GM23338 (cell line): ENCODE data around the gene IL1RAPL2. TPM values are rescaled to one million over a fixed set of nuclear protein-coding genes. Genes with fewer than 3 reads are reported as not detected.

Experiments used
- ATAC-seq: fragments of 200-7000 bp; cut with Tn5 transposase; 3 replicates; pipeline ENCODE4 v1.9.1; 2020
- DNase-seq: peaks from one replicate; pipeline ENCODE4 v3.0.0-alpha.2; 2015; ENCODE audit warnings: low spot score
- H2AFZ ChIP-seq: fragments of 200-600 bp; sonication (generic); 2 replicates; pipeline ENCODE4 v1.8.0; 2016; ENCODE audit warnings: antibody characterized with exemption, mild to moderate bottlenecking, moderate library complexity
- H3F3A ChIP-seq: fragments of 200-600 bp; sonication (generic); replicated peaks from 2 replicates; pipeline ENCODE4 v1.8.0; 2017; ENCODE audit warnings: antibody characterized with exemption, mixed run types, low read depth
- H3K27ac ChIP-seq: fragments of 200-600 bp; sonication (generic); 2 replicates; pipeline ENCODE4 v1.6.1; 2016; ENCODE audit warnings: low read depth
- H3K27me3 ChIP-seq: fragments of 200-600 bp; sonication (generic); 2 replicates; pipeline ENCODE4 v1.8.0; 2016; ENCODE audit warnings: mild to moderate bottlenecking, mixed run types, moderate library complexity; ENCODE audit not compliant: insufficient read depth
- H3K36me3 ChIP-seq: fragments of 200-600 bp; sonication (generic); 2 replicates; pipeline ENCODE4 v1.8.0; 2016; ENCODE audit warnings: mild to moderate bottlenecking; ENCODE audit not compliant: insufficient read depth
- H3K4me1 ChIP-seq: fragments of 200-600 bp; sonication (generic); 2 replicates; pipeline ENCODE4 v1.8.0; 2016; ENCODE audit warnings: mild to moderate bottlenecking, moderate library complexity; ENCODE audit not compliant: insufficient read depth
- H3K4me2 ChIP-seq: fragments of 200-600 bp; sonication (generic); 2 replicates; pipeline ENCODE4 v1.7.1; 2017; ENCODE audit warnings: mixed run types
- H3K4me3 ChIP-seq: fragments of 200-600 bp; sonication (generic); 2 replicates; pipeline ENCODE4 v1.6.1; 2016; ENCODE audit warnings: mixed run types
- H3K79me2 ChIP-seq: fragments of 200-600 bp; sonication (generic); replicated peaks from 2 replicates; pipeline ENCODE4 v1.8.0; 2017; ENCODE audit warnings: mild to moderate bottlenecking; ENCODE audit not compliant: insufficient read depth
- H3K9me2 ChIP-seq: fragments of 200-600 bp; sonication (generic); 2 replicates; pipeline ENCODE4 v1.8.0; 2017; ENCODE audit not compliant: insufficient read depth
- H4K20me1 ChIP-seq: fragments of 200-600 bp; sonication (generic); replicated peaks from 2 replicates; pipeline ENCODE4 v1.8.0; 2017; ENCODE audit warnings: mild to moderate bottlenecking; ENCODE audit not compliant: insufficient read depth
- H3K27ac Mint-ChIP-seq: 2 replicates; pipeline ENCODE4 v1.8.0; 2020; ENCODE audit warnings: inconsistent platforms, mild to moderate bottlenecking, moderate library complexity, mixed read lengths
- H3K27me3 Mint-ChIP-seq: 3 replicates; pipeline ENCODE4 v1.8.0; 2022; ENCODE audit warnings: low read depth, mild to moderate bottlenecking, moderate library complexity, mixed read lengths, inconsistent platforms; ENCODE audit not compliant: insufficient read depth, poor library complexity
- H3K36me3 Mint-ChIP-seq: 3 replicates; pipeline ENCODE4 v1.8.0; 2021; ENCODE audit warnings: low read depth, mild to moderate bottlenecking, inconsistent platforms, moderate library complexity, mixed read lengths
- H3K4me1 Mint-ChIP-seq: 3 replicates; pipeline ENCODE4 v1.8.0; 2020; ENCODE audit warnings: mild to moderate bottlenecking, inconsistent platforms, mixed read lengths
- H3K4me3 Mint-ChIP-seq: 3 replicates; pipeline ENCODE4 v1.8.0; 2021; ENCODE audit warnings: moderate library complexity, mild to moderate bottlenecking, inconsistent platforms, mixed read lengths
- H3K9me3 Mint-ChIP-seq: 3 replicates; pipeline ENCODE4 v1.8.0; 2020; ENCODE audit warnings: moderate library complexity, mild to moderate bottlenecking, inconsistent platforms, mixed read lengths
- CREB1 ChIP-seq: fragments of 250-450 bp; sonication (Bioruptor Pico); IDR thresholded peaks from 2 replicates; pipeline ENCODE4 v1.5.0; 2020; ENCODE audit warnings: low read depth, mild to moderate bottlenecking, moderate library complexity
- EZH2 ChIP-seq: fragments of 200-600 bp; sonication (generic); IDR thresholded peaks from one replicate; pipeline ENCODE4 v1.8.0; 2017; ENCODE audit warnings: antibody characterized with exemption, mild to moderate bottlenecking, low read depth; ENCODE audit not compliant: unreplicated experiment
- EZH2phosphoT487 ChIP-seq: fragments of 200-600 bp; sonication (generic); IDR thresholded peaks from one replicate; pipeline ENCODE4 v1.8.1; 2018; ENCODE audit warnings: antibody characterized with exemption; ENCODE audit not compliant: unreplicated experiment
- JUNB ChIP-seq: IDR thresholded peaks from one replicate; pipeline ENCODE4 v1.6.1; 2016; ENCODE audit warnings: antibody characterized with exemption; ENCODE audit not compliant: unreplicated experiment
- POLR2AphosphoS5 ChIP-seq: IDR thresholded peaks from 2 replicates; pipeline ENCODE4 v1.6.1; 2016; ENCODE audit warnings: antibody characterized with exemption, low read depth
- REST ChIP-seq: IDR thresholded peaks from one replicate; pipeline ENCODE4 v1.6.1; 2018; ENCODE audit warnings: antibody characterized with exemption; ENCODE audit not compliant: unreplicated experiment
- STAT1 ChIP-seq: IDR thresholded peaks from one replicate; pipeline ENCODE4 v1.6.1; 2016; ENCODE audit warnings: antibody characterized with exemption; ENCODE audit not compliant: unreplicated experiment
- ZNF114 ChIP-seq: fragments of 250-450 bp; sonication (Bioruptor Pico); IDR thresholded peaks from 2 replicates; pipeline ENCODE4 v1.5.0; 2020; ENCODE audit warnings: mild to moderate bottlenecking, moderate library complexity
- ZNF331 ChIP-seq: fragments of 250-450 bp; sonication (Bioruptor Pico); IDR thresholded peaks from 2 replicates; pipeline ENCODE4 v1.5.0; 2020; ENCODE audit warnings: low read depth, mild to moderate bottlenecking, moderate library complexity
- polyA plus RNA-seq: library from polyadenylated mRNA; unstranded; fragments of >200 nt; fragmentation: Nextera tagmentation; extraction: Ambion mirVana; gene quantifications from 2 replicates; pipeline ENCODE4 v1.2.1, GENCODE V29; 2016
- total RNA-seq: library from RNA; depleted of rRNA; stranded (reverse); fragments of >200 nt; shearing (Covaris generic); gene quantifications from 2 replicates; pipeline ENCODE4 v1.2.3, GENCODE V29; 2014
- TF ChIP-seq, protein P1 (sequence below): fragments of 250-450 bp; sonication (Bioruptor Pico); IDR thresholded peaks from 2 replicates; pipeline ENCODE4 v1.5.0; 2020; ENCODE audit warnings: mild to moderate bottlenecking, moderate library complexity
- TF ChIP-seq, protein P2 (sequence below), 2 experiments: fragments of 200-600 bp in 1 of 2; sonication (generic) in 1 of 2; conservative IDR thresholded peaks; 2 replicates each; pipeline versions ENCODE4 v1.5.1 to v1.6.1; 2016 to 2017; ENCODE audit warnings: antibody characterized with exemption in 2 of 2, low read depth in 2 of 2, mild to moderate bottlenecking in 2 of 2, moderate library complexity in 1 of 2

Gene IL1RAPL2
- total and polyA plus RNA-seq, 2 experiments from 2014 or later: 0.80 to 0.94 TPM

- H3K27me3 Mint-ChIP-seq: no peaks in the 10 kb centered on the region
- Histone ChIP-seq H3K79me2 (no peaks in the 10 kb centered on the region), H3K27me3 (no peaks in the 10 kb centered on the region), H3K9me2 (no peaks in the 10 kb centered on the region), H2AFZ (no peak overlapping the region), H3K4me1 (no peaks in the 10 kb centered on the region), H3K27ac (no peak overlapping the region), H3K4me2 (no peak overlapping the region), H3K4me3 (no peak overlapping the region), H3K36me3 (no peaks in the 10 kb centered on the region), H3F3A (no peaks in the 10 kb centered on the region), H4K20me1 (no peaks in the 10 kb centered on the region)
- TF ChIP-seq, protein P1, sequence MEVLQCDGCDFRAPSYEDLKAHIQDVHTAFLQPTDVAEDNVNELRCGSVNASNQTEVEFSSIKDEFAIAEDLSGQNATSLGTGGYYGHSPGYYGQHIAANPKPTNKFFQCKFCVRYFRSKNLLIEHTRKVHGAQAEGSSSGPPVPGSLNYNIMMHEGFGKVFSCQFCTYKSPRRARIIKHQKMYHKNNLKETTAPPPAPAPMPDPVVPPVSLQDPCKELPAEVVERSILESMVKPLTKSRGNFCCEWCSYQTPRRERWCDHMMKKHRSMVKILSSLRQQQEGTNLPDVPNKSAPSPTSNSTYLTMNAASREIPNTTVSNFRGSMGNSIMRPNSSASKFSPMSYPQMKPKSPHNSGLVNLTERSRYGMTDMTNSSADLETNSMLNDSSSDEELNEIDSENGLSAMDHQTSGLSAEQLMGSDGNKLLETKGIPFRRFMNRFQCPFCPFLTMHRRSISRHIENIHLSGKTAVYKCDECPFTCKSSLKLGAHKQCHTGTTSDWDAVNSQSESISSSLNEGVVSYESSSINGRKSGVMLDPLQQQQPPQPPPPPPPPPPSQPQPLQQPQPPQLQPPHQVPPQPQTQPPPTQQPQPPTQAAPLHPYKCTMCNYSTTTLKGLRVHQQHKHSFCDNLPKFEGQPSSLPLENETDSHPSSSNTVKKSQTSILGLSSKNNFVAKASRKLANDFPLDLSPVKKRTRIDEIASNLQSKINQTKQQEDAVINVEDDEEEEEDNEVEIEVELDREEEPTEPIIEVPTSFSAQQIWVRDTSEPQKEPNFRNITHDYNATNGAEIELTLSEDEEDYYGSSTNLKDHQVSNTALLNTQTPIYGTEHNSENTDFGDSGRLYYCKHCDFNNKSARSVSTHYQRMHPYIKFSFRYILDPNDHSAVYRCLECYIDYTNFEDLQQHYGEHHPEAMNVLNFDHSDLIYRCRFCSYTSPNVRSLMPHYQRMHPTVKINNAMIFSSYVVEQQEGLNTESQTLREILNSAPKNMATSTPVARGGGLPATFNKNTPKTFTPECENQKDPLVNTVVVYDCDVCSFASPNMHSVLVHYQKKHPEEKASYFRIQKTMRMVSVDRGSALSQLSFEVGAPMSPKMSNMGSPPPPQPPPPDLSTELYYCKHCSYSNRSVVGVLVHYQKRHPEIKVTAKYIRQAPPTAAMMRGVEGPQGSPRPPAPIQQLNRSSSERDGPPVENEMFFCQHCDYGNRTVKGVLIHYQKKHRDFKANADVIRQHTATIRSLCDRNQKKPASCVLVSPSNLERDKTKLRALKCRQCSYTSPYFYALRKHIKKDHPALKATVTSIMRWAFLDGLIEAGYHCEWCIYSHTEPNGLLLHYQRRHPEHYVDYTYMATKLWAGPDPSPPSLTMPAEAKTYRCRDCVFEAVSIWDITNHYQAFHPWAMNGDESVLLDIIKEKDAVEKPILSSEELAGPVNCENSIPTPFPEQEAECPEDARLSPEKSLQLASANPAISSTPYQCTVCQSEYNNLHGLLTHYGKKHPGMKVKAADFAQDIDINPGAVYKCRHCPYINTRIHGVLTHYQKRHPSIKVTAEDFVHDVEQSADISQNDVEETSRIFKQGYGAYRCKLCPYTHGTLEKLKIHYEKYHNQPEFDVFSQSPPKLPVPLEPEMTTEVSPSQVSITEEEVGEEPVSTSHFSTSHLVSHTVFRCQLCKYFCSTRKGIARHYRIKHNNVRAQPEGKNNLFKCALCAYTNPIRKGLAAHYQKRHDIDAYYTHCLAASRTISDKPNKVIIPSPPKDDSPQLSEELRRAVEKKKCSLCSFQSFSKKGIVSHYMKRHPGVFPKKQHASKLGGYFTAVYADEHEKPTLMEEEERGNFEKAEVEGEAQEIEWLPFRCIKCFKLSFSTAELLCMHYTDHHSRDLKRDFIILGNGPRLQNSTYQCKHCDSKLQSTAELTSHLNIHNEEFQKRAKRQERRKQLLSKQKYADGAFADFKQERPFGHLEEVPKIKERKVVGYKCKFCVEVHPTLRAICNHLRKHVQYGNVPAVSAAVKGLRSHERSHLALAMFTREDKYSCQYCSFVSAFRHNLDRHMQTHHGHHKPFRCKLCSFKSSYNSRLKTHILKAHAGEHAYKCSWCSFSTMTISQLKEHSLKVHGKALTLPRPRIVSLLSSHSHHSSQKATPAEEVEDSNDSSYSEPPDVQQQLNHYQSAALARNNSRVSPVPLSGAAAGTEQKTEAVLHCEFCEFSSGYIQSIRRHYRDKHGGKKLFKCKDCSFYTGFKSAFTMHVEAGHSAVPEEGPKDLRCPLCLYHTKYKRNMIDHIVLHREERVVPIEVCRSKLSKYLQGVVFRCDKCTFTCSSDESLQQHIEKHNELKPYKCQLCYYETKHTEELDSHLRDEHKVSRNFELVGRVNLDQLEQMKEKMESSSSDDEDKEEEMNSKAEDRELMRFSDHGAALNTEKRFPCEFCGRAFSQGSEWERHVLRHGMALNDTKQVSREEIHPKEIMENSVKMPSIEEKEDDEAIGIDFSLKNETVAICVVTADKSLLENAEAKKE: no peak
- TF ChIP-seq CREB1: no peak
- TF ChIP-seq EZH2: no peak
- no peak for TF ChIP-seq ZNF114 (CRISPR knock-in tag)
- no peaks in the 10 kb centered on the region for H3K9me3 Mint-ChIP-seq
- DNase-seq (no peak), ATAC-seq (no peak)
- no peaks in the 10 kb centered on the region for H3K36me3 Mint-ChIP-seq
- no peak overlapping the region for H3K4me3 Mint-ChIP-seq
- no peaks in the 10 kb centered on the region for H3K4me1 Mint-ChIP-seq
- H3K27ac Mint-ChIP-seq: no peak overlapping the region
Measured at GRCh38 chrX:105553118-105553517, 987.1 kb downstream of the IL1RAPL2 start.

DNA sequence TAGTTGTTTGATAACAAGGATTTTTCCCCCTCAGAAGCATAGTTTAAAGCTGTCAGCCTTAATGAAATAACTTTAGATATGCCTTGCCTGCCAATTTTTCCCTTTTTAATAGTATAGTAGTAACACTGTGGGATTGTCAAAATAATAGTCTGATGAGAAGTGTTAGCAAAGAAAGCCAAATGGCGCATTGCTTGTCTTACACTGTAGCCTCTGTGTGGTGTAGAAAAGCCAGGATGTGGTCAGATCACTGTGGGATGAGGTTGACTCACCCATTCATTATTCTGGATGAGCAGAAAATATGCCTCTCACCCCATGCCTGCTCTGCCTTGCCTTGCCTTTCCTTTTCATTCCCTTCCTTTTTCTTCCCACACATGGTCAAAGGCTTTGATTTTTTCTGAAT lies 998.5 kb downstream of the IL1RAPL2 start:
- H3K36me3 ChIP-seq: no peaks in the 10 kb centered on the region
- H3K27me3 ChIP-seq: no peaks in the 10 kb centered on the region
- no peaks in the 10 kb centered on the region for H3K9me2 ChIP-seq
- no peaks in the 10 kb centered on the region for H3K36me3 Mint-ChIP-seq
- peaks cover 2% of the 10 kb centered on the region for H3K27me3 Mint-ChIP-seq
- DNase-seq: no peak
- H3K27ac ChIP-seq: no peak overlapping the region
- H3K4me3 ChIP-seq: no peak overlapping the region
- peaks cover 5% of the 10 kb centered on the region; the same call in 2 of the 3 replicates for H3K4me1 Mint-ChIP-seq
- H3K27ac Mint-ChIP-seq: no peak overlapping the region
- TF ChIP-seq POLR2AphosphoS5: no peak
- no peak for TF ChIP-seq REST
- TF ChIP-seq ZNF331 (CRISPR knock-in tag): no peak
- TF ChIP-seq JUNB: no peak
- no peak for TF ChIP-seq EZH2phosphoT487
- no peak for TF ChIP-seq ZNF114 (CRISPR knock-in tag)
- TF ChIP-seq EZH2: no peak
- TF ChIP-seq, protein P2, sequence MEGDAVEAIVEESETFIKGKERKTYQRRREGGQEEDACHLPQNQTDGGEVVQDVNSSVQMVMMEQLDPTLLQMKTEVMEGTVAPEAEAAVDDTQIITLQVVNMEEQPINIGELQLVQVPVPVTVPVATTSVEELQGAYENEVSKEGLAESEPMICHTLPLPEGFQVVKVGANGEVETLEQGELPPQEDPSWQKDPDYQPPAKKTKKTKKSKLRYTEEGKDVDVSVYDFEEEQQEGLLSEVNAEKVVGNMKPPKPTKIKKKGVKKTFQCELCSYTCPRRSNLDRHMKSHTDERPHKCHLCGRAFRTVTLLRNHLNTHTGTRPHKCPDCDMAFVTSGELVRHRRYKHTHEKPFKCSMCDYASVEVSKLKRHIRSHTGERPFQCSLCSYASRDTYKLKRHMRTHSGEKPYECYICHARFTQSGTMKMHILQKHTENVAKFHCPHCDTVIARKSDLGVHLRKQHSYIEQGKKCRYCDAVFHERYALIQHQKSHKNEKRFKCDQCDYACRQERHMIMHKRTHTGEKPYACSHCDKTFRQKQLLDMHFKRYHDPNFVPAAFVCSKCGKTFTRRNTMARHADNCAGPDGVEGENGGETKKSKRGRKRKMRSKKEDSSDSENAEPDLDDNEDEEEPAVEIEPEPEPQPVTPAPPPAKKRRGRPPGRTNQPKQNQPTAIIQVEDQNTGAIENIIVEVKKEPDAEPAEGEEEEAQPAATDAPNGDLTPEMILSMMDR (conservative IDR thresholded peaks at IDR 0.05; ENCODE audit: low read depth in 2 of 2): no peak
- no peak for TF ChIP-seq STAT1
- H3K4me2 ChIP-seq: no peak overlapping the region
- H3K9me3 Mint-ChIP-seq: no peaks in the 10 kb centered on the region
- no peaks in the 10 kb centered on the region for H3K79me2 ChIP-seq
- H3F3A ChIP-seq: no peaks in the 10 kb centered on the region
- H2AFZ ChIP-seq: no peak overlapping the region
- no peaks in the 10 kb centered on the region for H4K20me1 ChIP-seq
- H3K4me1 ChIP-seq: no peaks in the 10 kb centered on the region
- H3K4me3 Mint-ChIP-seq: no peak overlapping the region
- ATAC-seq: no peak
